CD14-positive monocyte (primary cell): ENCODE results near the gene UBE2E1. TPM values are rescaled to one million over a fixed set of nuclear protein-coding genes. Genes with fewer than 3 reads are reported as not detected.
A peak's percentile ranks its signal among the peaks of the same experiment; 100 is the strongest.

ENCODE experiments used
- DNase-seq, 3 donors: peaks; one replicate each; pipeline ENCODE4 v3.0.0-alpha.2; 2011 to 2022
- H2AFZ ChIP-seq: 2 replicates; pipeline ENCODE4 v1.6.0; 2012; ENCODE audit warnings: mild to moderate bottlenecking, low read depth, low read length, inconsistent platforms; ENCODE audit not compliant: insufficient read depth, poor library complexity, severe bottlenecking
- H3K27ac ChIP-seq, 2 donors: 1 replicate in 1 of 2; 2 replicates in 1 of 2; pipeline ENCODE4 v1.5.1; 2012 to 2013; ENCODE audit warnings: low read length in 2 of 2, control low read depth in 1 of 2, inconsistent platforms in 1 of 2, low read depth in 1 of 2, mild to moderate bottlenecking in 1 of 2
- H3K27me3 ChIP-seq, 2 donors: one replicate each; pipeline versions ENCODE4 v1.6.0 to v1.6.1; 2011 to 2013; ENCODE audit warnings: low read length in 2 of 2; ENCODE audit not compliant: control insufficient read depth in 2 of 2, insufficient read depth in 2 of 2
- H3K36me3 ChIP-seq, 2 donors: replicated peaks in 1 of 2; 1 replicate in 1 of 2; 2 replicates in 1 of 2; pipeline versions ENCODE4 v1.5.1 to v1.6.1; 2012 to 2013; ENCODE audit warnings: low read length in 2 of 2, control low read depth in 1 of 2, inconsistent platforms in 1 of 2, mild to moderate bottlenecking in 1 of 2; ENCODE audit not compliant: insufficient read depth in 2 of 2, control insufficient read depth in 1 of 2
- H3K4me1 ChIP-seq, 2 donors: 1 replicate in 1 of 2; 2 replicates in 1 of 2; pipeline versions ENCODE4 v1.5.1 to v1.6.1; 2012 to 2013; ENCODE audit warnings: low read length in 2 of 2, control low read depth in 1 of 2, inconsistent platforms in 1 of 2, mild to moderate bottlenecking in 1 of 2, moderate library complexity in 1 of 2; ENCODE audit not compliant: insufficient read depth in 2 of 2, control insufficient read depth in 1 of 2
- H3K4me2 ChIP-seq: replicated peaks from 2 replicates; pipeline ENCODE3; 2012; ENCODE audit warnings: low read length, moderate library complexity, mild to moderate bottlenecking; ENCODE audit not compliant: poor library complexity, severe bottlenecking; ENCODE audit errors: extremely low read depth
- H3K4me3 ChIP-seq, 3 experiments: fragments of 200-600 bp in 1 of 3; sonication (generic) in 1 of 3; replicated peaks in 1 of 3; 1 replicate in 2 of 3; 2 replicates in 1 of 3; pipeline ENCODE4 v1.5.1; 2011 to 2013; ENCODE audit warnings: low read length in 3 of 3, mild to moderate bottlenecking in 3 of 3, control low read depth in 2 of 3, low read depth in 2 of 3, inconsistent platforms in 1 of 3, moderate library complexity in 1 of 3
- H3K79me2 ChIP-seq: 2 replicates; pipeline ENCODE4 v1.6.0; 2012; ENCODE audit warnings: mild to moderate bottlenecking, control low read depth, inconsistent platforms, low read length, moderate library complexity; ENCODE audit not compliant: insufficient read depth
- H3K9ac ChIP-seq: 2 replicates; pipeline ENCODE4 v1.6.0; 2017; ENCODE audit warnings: low read length, mild to moderate bottlenecking; ENCODE audit not compliant: insufficient read depth, poor library complexity, severe bottlenecking
- H3K9me3 ChIP-seq, 2 donors: replicated peaks in 1 of 2; 1 replicate in 1 of 2; 2 replicates in 1 of 2; pipeline versions ENCODE4 v1.5.1 to v1.6.1; 2012 to 2013; ENCODE audit warnings: low read length in 2 of 2, control low read depth in 1 of 2; ENCODE audit not compliant: control insufficient read depth in 1 of 2, insufficient read depth in 1 of 2
- H4K20me1 ChIP-seq: 2 replicates; pipeline ENCODE4 v1.6.0; 2012; ENCODE audit warnings: mild to moderate bottlenecking, low read length, control low read depth, moderate library complexity; ENCODE audit not compliant: insufficient read depth
- H3K27ac Mint-ChIP-seq, 7 donors: one replicate each; pipeline ENCODE4 v1.8.0; 2020; ENCODE audit warnings: mild to moderate bottlenecking in 7 of 7, mixed read lengths in 7 of 7, moderate library complexity in 6 of 7, inconsistent platforms in 2 of 7
- H3K27me3 Mint-ChIP-seq, 3 donors: one replicate each; pipeline ENCODE4 v1.8.0; 2021 to 2022; ENCODE audit warnings: low read depth in 3 of 3, mild to moderate bottlenecking in 3 of 3, mixed read lengths in 3 of 3, moderate library complexity in 3 of 3, inconsistent platforms in 1 of 3
- H3K36me3 Mint-ChIP-seq, 2 donors: one replicate each; pipeline ENCODE4 v1.8.0; 2020; ENCODE audit warnings: mixed read lengths in 2 of 2, inconsistent platforms in 1 of 2, mild to moderate bottlenecking in 1 of 2
- H3K4me1 Mint-ChIP-seq: one replicate; pipeline ENCODE4 v1.8.0; 2020; ENCODE audit warnings: mild to moderate bottlenecking, mixed read lengths
- H3K4me3 Mint-ChIP-seq, 2 donors: one replicate each; pipeline ENCODE4 v1.8.0; 2020; ENCODE audit warnings: mild to moderate bottlenecking in 2 of 2, mixed read lengths in 2 of 2, moderate library complexity in 1 of 2
- H3K9me3 Mint-ChIP-seq, 7 donors: one replicate each; pipeline ENCODE4 v1.8.0; 2020 to 2022; ENCODE audit warnings: mixed read lengths in 7 of 7, mild to moderate bottlenecking in 6 of 7, moderate library complexity in 6 of 7, inconsistent platforms in 2 of 7
- CTCF ChIP-seq: fragments of 200-600 bp; IDR thresholded peaks from one replicate; pipeline ENCODE4 v1.8.0; 2022; ENCODE audit warnings: antibody characterized with exemption, mild to moderate bottlenecking
- WGBS: methylation state at CpG from one replicate; pipeline ENCODE4 v1.1.5; 2013; ENCODE audit warnings: missing lambda C conversion rate; ENCODE audit not compliant: insufficient coverage; 5-methylcytosine and 5-hydroxymethylcytosine counted together
- intact Hi-C, 2 donors: fragments of 100-400 bp; cut with micrococcal nuclease; formaldehyde crosslinking; loops; one replicate each; pipeline versions ENCODE4 v1.15.0 to v1.15.1; 2023
- polyA plus RNA-seq, 3 donors: library from polyadenylated mRNA; depleted of rRNA in 1 of 3; unstranded in 2 of 3; stranded (reverse) in 1 of 3; fragments of 300-500 nt in 2 of 3; fragments of >200 nt in 1 of 3; fragmentation: Illumina TruSeq in 2 of 3; gene quantifications; 1 replicate in 2 of 3; 2 replicates in 1 of 3; pipeline ENCODE4 v1.2.3, GENCODE V29; 2012 to 2021

Gene UBE2E1
- polyA plus RNA-seq, 3 donors, result 31.3 to 60.2 (median 34.6) TPM

- Mint-ChIP-seq H3K27me3 (peaks cover 0 to 2% (median 2%) of the 10 kb centered on the region in 3 donors), H3K27ac (no peak overlapping the region), H3K4me1 (no peaks in the 10 kb centered on the region), H3K4me3 (no peak overlapping the region), H3K9me3 (peaks cover 0 to 3% (median 0%) of the 10 kb centered on the region in 7 donors), H3K36me3 (no peaks in the 10 kb centered on the region)
- no peak for TF ChIP-seq CTCF
- no peaks in the 10 kb centered on the region for H3K79me2 ChIP-seq
- no peak for DNase-seq
- no peak overlapping the region for H3K9ac ChIP-seq
- no peak overlapping the region for H2AFZ ChIP-seq
- no CpG with 5 or more reads among the region's 2 CpGs for WGBS
- H3K4me3 ChIP-seq, result no peak overlapping the region
- intact Hi-C loops, result no loop called here
- no peaks in the 10 kb centered on the region for H3K36me3 ChIP-seq
- no peaks in the 10 kb centered on the region for H3K4me1 ChIP-seq
- no peak overlapping the region for H3K4me2 ChIP-seq
- no peaks in the 10 kb centered on the region for H3K9me3 ChIP-seq
- no peaks in the 10 kb centered on the region for H4K20me1 ChIP-seq
- H3K27me3 ChIP-seq, result no peaks in the 10 kb centered on the region
- no peak overlapping the region for H3K27ac ChIP-seq
Measured at GRCh38 chr3:23791678-23792077, 14.1 kb upstream of the UBE2E1 start.

GRCh38 chr3:23793528-23794134, 12.1 kb upstream of the UBE2E1 start:
- 94% methylated on average over 2 of the region's 4 CpGs for WGBS
- peak overlapping the region in 1 of 7 donors; percentile 64 for H3K27ac Mint-ChIP-seq
- no peak overlapping the region for H3K9ac ChIP-seq
- H3K27ac ChIP-seq, result no peak overlapping the region
- H2AFZ ChIP-seq, result no peak overlapping the region
- H3K9me3 ChIP-seq, result no peaks in the 10 kb centered on the region
- H3K4me3 Mint-ChIP-seq, result no peak overlapping the region
- H3K9me3 Mint-ChIP-seq, result peaks cover 0 to 5% (median 0%) of the 10 kb centered on the region in 7 donors
- no peaks in the 10 kb centered on the region for H4K20me1 ChIP-seq
- no peaks in the 10 kb centered on the region for H3K4me1 ChIP-seq
- no peaks in the 10 kb centered on the region for H3K79me2 ChIP-seq
- H3K36me3 ChIP-seq, result no peaks in the 10 kb centered on the region
- H3K4me3 ChIP-seq, result no peak overlapping the region
- peaks cover 12% of the 10 kb centered on the region for H3K4me1 Mint-ChIP-seq
- no peaks in the 10 kb centered on the region for H3K27me3 ChIP-seq
- no peak overlapping the region for H3K4me2 ChIP-seq
- intact Hi-C loops, result no loop called here
- DNase-seq, result no peak
- H3K27me3 Mint-ChIP-seq, result peaks cover 0 to 2% (median 2%) of the 10 kb centered on the region in 3 donors
- no peaks in the 10 kb centered on the region for H3K36me3 Mint-ChIP-seq
- TF ChIP-seq CTCF, result no peak
